SIG-M5 (cell line): ENCODE results near the gene SMAD5.

ENCODE experiments used
- DNase-seq: peaks from one replicate; lab custom pipeline; 2025; lab: John Stamatoyannopoulos, UW

Gene SMAD5

GRCh38 chr5:136226401-136226800 is 93.8 kb downstream of the SMAD5 start:
- DNase-seq = no peak

GRCh38 chr5:136228136-136228757 is 95.6 kb downstream of the SMAD5 start:
- no peak for DNase-seq

- DNase-seq = no peak
Observed at GRCh38 chr5:136230176-136230575, 97.5 kb downstream of the SMAD5 start.

GRCh38 chr5:136232316-136232715 is 99.7 kb downstream of the SMAD5 start:
- DNase-seq = no peak
